Endothelial cell of umbilical vein (primary cell): ENCODE results near the gene GRAMD2B. TPM values are rescaled to one million over a fixed set of nuclear protein-coding genes. Genes with fewer than 3 reads are reported as not detected.

Experiments
- BruUV-seq: library from RNA; stranded (reverse); fragments of 400-500 nt; replicated peaks from 2 replicates; lab custom pipeline; 2021; lab: Mats Ljungman, UMichigan
- CTCF ChIA-PET: fragments of 300-600, 350-600 bp; sonication (Branson Sonifier 250); formaldehyde crosslinking; loops from one replicate; lab custom pipeline; 2021; ENCODE audit warnings: antibody characterized with exemption, inconsistent platforms; lab: Charles Lee
- POLR2A ChIA-PET: fragments of 300-600, 350-600 bp; sonication (Branson Sonifier 250); formaldehyde crosslinking; loops from one replicate; lab custom pipeline; 2021; ENCODE audit warnings: antibody characterized with exemption, inconsistent platforms; lab: Charles Lee
- DNase-seq: peaks from one replicate; pipeline ENCODE4 v3.0.0-alpha.2; 2011; ENCODE audit warnings: low read depth, low spot score
- FAIRE-seq: peaks from 2 replicates; lab custom pipeline; 2011; peaks lifted over from hg19 to GRCh38; lab: Jason Lieb, UNC
- H2AFZ ChIP-seq: 2 replicates; pipeline ENCODE4 v1.6.0; 2012; ENCODE audit warnings: low read depth, low read length, control low read depth, inconsistent platforms
- H3K27ac ChIP-seq: 2 replicates; pipeline ENCODE4 v1.5.1; 2011; ENCODE audit warnings: low read depth, mild to moderate bottlenecking, control low read depth, low read length, moderate library complexity; ENCODE audit not compliant: insufficient read depth
- H3K27me3 ChIP-seq, 2 experiments: 2 replicates each; pipeline versions ENCODE4 v1.6.0 to v1.6.1; 2011; ENCODE audit warnings: low read length in 2 of 2, mixed read lengths in 1 of 2; ENCODE audit not compliant: control insufficient read depth in 2 of 2, insufficient read depth in 2 of 2
- H3K36me3 ChIP-seq, 2 experiments: 2 replicates in 1 of 2; 3 replicates in 1 of 2; pipeline ENCODE4 v1.5.1; 2011; ENCODE audit warnings: low read length in 2 of 2, mild to moderate bottlenecking in 1 of 2, moderate library complexity in 1 of 2; ENCODE audit not compliant: control insufficient read depth in 2 of 2, insufficient read depth in 2 of 2; ENCODE audit errors: extremely low read depth in 1 of 2
- H3K4me1 ChIP-seq: 3 replicates; pipeline ENCODE4 v1.5.1; 2011; ENCODE audit warnings: mild to moderate bottlenecking, low read length; ENCODE audit not compliant: control insufficient read depth, insufficient read depth; ENCODE audit errors: extremely low read depth
- H3K4me2 ChIP-seq: 2 replicates; pipeline ENCODE4 v1.6.1; 2011; ENCODE audit warnings: low read length, control low read depth, mixed read lengths; ENCODE audit not compliant: insufficient read depth
- H3K4me3 ChIP-seq, 3 experiments: fragments of 200-600 bp in 1 of 3; sonication (generic), shearing (Covaris generic) in 1 of 3; replicated peaks in 1 of 3; 2 replicates each; pipeline ENCODE4 v1.5.1; 2011 to 2016; ENCODE audit warnings: control low read depth in 3 of 3, low read length in 3 of 3, mild to moderate bottlenecking in 2 of 3, inconsistent platforms in 1 of 3, low read depth in 1 of 3, moderate library complexity in 1 of 3; ENCODE audit not compliant: insufficient read depth in 1 of 3
- H3K79me2 ChIP-seq: 2 replicates; pipeline ENCODE4 v1.6.0; 2012; ENCODE audit warnings: low read length, inconsistent platforms; ENCODE audit not compliant: control insufficient read depth, insufficient read depth
- H3K9ac ChIP-seq: replicated peaks from 2 replicates; pipeline ENCODE3; 2011; ENCODE audit warnings: low read length, control low read depth; ENCODE audit not compliant: insufficient read depth; ENCODE audit errors: extremely low read depth
- H3K9me1 ChIP-seq: replicated peaks from 3 replicates; pipeline ENCODE4 v1.6.0; 2011; ENCODE audit warnings: mild to moderate bottlenecking, low read length; ENCODE audit not compliant: control insufficient read depth, insufficient read depth; ENCODE audit errors: extremely low read depth
- H3K9me3 ChIP-seq: replicated peaks from 2 replicates; pipeline ENCODE4 v1.5.1; 2012; ENCODE audit warnings: low read length, inconsistent platforms; ENCODE audit not compliant: control insufficient read depth, insufficient read depth
- H4K20me1 ChIP-seq: replicated peaks from 2 replicates; pipeline ENCODE3; 2011; ENCODE audit warnings: mild to moderate bottlenecking, low read length; ENCODE audit not compliant: control insufficient read depth, insufficient read depth; ENCODE audit errors: extremely low read depth
- EZH2 ChIP-seq: IDR thresholded peaks from 2 replicates; pipeline ENCODE4 v1.6.1; 2012; ENCODE audit warnings: borderline replicate concordance, low read depth, mild to moderate bottlenecking, moderate library complexity, low read length, inconsistent platforms; ENCODE audit not compliant: severe bottlenecking
- FOS ChIP-seq: IDR thresholded peaks from 2 replicates; pipeline ENCODE4 v1.6.1; 2011; ENCODE audit warnings: mild to moderate bottlenecking, low read length, moderate library complexity, borderline replicate concordance; ENCODE audit not compliant: insufficient read depth
- GATA2 ChIP-seq: IDR thresholded peaks from 2 replicates; pipeline ENCODE4 v1.7.0; 2011; ENCODE audit warnings: low read depth, mild to moderate bottlenecking, moderate library complexity, mixed read lengths, low read length; ENCODE audit not compliant: insufficient read length, insufficient read depth
- JUN ChIP-seq: IDR thresholded peaks from 2 replicates; pipeline ENCODE4 v1.6.1; 2011; ENCODE audit warnings: borderline replicate concordance, low read depth; ENCODE audit not compliant: insufficient read length, insufficient read depth
- MYC ChIP-seq: IDR thresholded peaks from one replicate; pipeline ENCODE4 v1.6.1; 2011; ENCODE audit warnings: mild to moderate bottlenecking, low read depth, low read length
- POLR2A ChIP-seq: IDR thresholded peaks from 2 replicates; pipeline ENCODE4 v1.6.1; 2012; ENCODE audit warnings: low read depth, mild to moderate bottlenecking, control low read depth, low read length
- POLR2AphosphoS5 ChIP-seq: IDR thresholded peaks from 2 replicates; pipeline ENCODE4 v1.6.1; 2012; ENCODE audit warnings: low read depth, mild to moderate bottlenecking, control low read depth, low read length, moderate library complexity; ENCODE audit not compliant: insufficient read depth
- dilution Hi-C: fragments of 300-500 bp; cut with MboI; formaldehyde crosslinking; loops from one replicate; pipeline ENCODE4 v1.15.0; 2019; ENCODE audit warnings: low sequenced_read_pairs; ENCODE audit not compliant: extremely low pct_ligation_motif_present
- intact Hi-C: fragments of 100-400 bp; cut with micrococcal nuclease; formaldehyde crosslinking; loops from one replicate; pipeline ENCODE4 v1.10.0; 2022
- polyA plus RNA-seq, 4 experiments: library from polyadenylated mRNA; depleted of rRNA in 3 of 4; stranded (reverse) in 3 of 4; unstranded in 1 of 4; fragments of >200 nt; gene quantifications; 2 replicates each; pipeline versions ENCODE4 v1.2.1 to v1.2.3, GENCODE V29; 2011 to 2012; ENCODE audit warnings: missing spikeins in 1 of 4
- total RNA-seq: library from RNA; stranded (reverse); gene quantifications from 2 replicates; pipeline ENCODE4 v1.2.3, GENCODE V29; 2021
- TF ChIP-seq, protein P1 (sequence below): IDR thresholded peaks from 2 replicates; pipeline ENCODE4 v1.6.1; 2011; ENCODE audit not compliant: insufficient read depth, insufficient read length
- TF ChIP-seq, protein P2 (sequence below), 2 donors: IDR thresholded peaks; 1 replicate in 1 of 2; 2 replicates in 1 of 2; pipeline ENCODE4 v1.5.1; 2011; ENCODE audit warnings: low read length in 2 of 2, mild to moderate bottlenecking in 2 of 2, moderate library complexity in 2 of 2, control low read depth in 1 of 2, inconsistent platforms in 1 of 2, low read depth in 1 of 2; ENCODE audit not compliant: insufficient read depth in 1 of 2; ENCODE audit errors: extremely low read depth in 1 of 2

GRAMD2B gene
- total and polyA plus RNA-seq, 2 donors (not counting 3 experiments of a cell fraction or from before 2014, with no cell fraction given) = 2.0 to 5.5 TPM

DNA sequence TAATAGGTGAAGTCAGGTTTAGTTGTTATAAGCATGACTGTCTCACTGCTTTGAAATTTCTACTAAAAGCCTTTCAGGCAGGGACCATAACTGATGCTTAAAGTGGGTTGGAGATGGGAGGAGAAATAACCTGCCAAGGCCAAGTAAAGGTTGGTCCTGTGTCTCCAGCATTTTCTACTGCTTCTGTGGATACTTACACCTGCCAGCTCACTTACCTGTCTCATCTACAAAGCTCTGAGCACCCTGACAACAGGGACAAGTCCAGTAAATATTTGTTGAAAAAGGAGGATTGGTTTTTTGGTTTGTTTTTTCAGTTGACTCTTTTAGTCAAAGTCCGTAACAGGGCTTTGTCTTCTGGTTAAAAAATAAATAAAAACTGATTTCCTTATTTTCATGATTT lies 38.6 kb downstream of the GRAMD2B start:
- Histone ChIP-seq H3K36me3 (no peaks in the 10 kb centered on the region), H3K9me1 (no peaks in the 10 kb centered on the region), H3K4me3 (no peak overlapping the region), H3K4me1 (no peaks in the 10 kb centered on the region), H3K27ac (no peak overlapping the region), H3K4me2 (no peak overlapping the region), H3K79me2 (no peaks in the 10 kb centered on the region), H4K20me1 (no peaks in the 10 kb centered on the region), H2AFZ (no peak overlapping the region), H3K9me3 (no peaks in the 10 kb centered on the region), H3K27me3 (no peaks in the 10 kb centered on the region), H3K9ac (no peak overlapping the region)
- POLR2A ChIA-PET = no interaction called here
- CTCF ChIA-PET = no interaction called here
- no peak for FAIRE-seq
- BruUV-seq = no TSS peak
- dilution Hi-C loops (no loop called here), intact Hi-C loops (no loop called here)
- DNase-seq = no peak
- TF ChIP-seq JUN (no peak), MYC (no peak), POLR2AphosphoS5 (no peak), EZH2 (no peak), POLR2A (no peak), FOS (no peak), GATA2 (no peak)
- TF ChIP-seq, protein P1, sequence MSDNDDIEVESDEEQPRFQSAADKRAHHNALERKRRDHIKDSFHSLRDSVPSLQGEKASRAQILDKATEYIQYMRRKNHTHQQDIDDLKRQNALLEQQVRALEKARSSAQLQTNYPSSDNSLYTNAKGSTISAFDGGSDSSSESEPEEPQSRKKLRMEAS = no peak
- TF ChIP-seq, protein P2, sequence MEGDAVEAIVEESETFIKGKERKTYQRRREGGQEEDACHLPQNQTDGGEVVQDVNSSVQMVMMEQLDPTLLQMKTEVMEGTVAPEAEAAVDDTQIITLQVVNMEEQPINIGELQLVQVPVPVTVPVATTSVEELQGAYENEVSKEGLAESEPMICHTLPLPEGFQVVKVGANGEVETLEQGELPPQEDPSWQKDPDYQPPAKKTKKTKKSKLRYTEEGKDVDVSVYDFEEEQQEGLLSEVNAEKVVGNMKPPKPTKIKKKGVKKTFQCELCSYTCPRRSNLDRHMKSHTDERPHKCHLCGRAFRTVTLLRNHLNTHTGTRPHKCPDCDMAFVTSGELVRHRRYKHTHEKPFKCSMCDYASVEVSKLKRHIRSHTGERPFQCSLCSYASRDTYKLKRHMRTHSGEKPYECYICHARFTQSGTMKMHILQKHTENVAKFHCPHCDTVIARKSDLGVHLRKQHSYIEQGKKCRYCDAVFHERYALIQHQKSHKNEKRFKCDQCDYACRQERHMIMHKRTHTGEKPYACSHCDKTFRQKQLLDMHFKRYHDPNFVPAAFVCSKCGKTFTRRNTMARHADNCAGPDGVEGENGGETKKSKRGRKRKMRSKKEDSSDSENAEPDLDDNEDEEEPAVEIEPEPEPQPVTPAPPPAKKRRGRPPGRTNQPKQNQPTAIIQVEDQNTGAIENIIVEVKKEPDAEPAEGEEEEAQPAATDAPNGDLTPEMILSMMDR (IDR thresholded peaks at IDR 0.05; ENCODE audit: extremely low read depth in 1 of 2, insufficient read depth in 1 of 2, low read depth in 1 of 2, low read length in 2 of 2) = no peak
